Stimulated activated naive CD4-positive, alpha-beta T cell treated with Interleukin-2 at 50 U/mL for 16 hours (primary cell): Measurements from ENCODE around the gene SLC22A31.

ENCODE experiments used
- DNase-seq: peaks from one replicate; lab custom pipeline; 2025; lab: John Stamatoyannopoulos, UW

SLC22A31 gene

DNA sequence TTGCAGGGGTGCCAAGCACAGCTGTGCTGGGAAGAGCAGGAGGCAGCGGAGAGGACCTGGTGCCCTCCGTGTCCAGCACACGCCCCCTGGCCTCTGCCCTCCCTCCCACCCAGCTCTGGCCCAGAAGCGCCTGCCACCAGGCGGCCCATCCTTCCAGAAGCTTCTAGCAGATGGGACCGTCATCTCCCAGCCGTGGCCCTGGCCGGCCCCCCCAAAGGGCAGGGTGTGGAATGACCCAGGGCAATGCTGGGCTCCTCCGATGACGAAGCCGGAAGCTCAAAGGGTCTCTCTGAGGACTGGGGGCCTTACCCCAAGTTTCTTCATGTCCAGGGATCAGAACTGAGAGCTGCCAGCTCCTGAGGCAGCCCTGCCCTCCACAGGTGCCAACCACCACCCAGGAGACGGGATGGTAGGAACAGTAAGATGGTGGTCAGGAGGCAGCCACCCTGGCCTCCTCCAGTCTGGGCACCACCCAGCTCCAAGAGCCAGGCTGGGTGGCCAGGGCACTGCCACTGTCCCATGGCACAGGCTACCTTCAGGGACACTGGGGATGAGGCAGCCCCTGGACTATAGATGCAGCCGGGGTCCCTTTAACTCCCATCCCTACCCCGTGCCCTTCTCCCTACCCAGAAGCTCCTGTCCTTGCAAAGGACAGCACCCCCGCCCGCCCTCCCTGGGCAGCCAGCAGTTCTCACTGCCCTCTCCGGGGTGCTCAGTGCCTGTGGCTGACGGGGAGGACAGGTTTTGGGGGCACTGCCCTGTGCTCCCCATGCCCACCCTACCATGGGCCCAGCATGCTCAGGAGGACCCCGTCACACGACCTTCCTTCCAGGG is 35.3 kb downstream of the SLC22A31 start:
- no peak for DNase-seq

- DNase-seq: no peak
These were observed 35.9 kb downstream of the SLC22A31 start for GRCh38 chr16:89164436-89164835.

DNA sequence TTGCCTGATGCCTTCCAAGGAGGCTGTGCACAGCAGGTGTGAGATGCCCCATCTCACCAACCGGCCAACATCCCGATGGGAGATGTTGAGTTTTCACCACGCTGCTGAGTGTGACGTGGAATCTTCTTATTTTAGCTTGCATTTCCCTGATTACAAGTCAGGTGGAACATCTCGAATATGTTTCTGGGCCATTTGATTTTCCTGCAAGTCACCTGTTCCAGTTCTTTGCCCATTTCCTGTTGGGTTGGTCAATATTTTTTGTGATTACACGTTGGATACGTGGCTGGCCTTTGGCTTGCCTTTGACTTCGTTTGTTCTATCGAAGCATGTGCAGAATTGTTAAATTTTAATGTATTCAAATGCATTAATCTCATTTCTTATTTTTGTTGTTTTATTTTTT is 37.0 kb downstream of the SLC22A31 start:
- DNase-seq: no peak

DNA sequence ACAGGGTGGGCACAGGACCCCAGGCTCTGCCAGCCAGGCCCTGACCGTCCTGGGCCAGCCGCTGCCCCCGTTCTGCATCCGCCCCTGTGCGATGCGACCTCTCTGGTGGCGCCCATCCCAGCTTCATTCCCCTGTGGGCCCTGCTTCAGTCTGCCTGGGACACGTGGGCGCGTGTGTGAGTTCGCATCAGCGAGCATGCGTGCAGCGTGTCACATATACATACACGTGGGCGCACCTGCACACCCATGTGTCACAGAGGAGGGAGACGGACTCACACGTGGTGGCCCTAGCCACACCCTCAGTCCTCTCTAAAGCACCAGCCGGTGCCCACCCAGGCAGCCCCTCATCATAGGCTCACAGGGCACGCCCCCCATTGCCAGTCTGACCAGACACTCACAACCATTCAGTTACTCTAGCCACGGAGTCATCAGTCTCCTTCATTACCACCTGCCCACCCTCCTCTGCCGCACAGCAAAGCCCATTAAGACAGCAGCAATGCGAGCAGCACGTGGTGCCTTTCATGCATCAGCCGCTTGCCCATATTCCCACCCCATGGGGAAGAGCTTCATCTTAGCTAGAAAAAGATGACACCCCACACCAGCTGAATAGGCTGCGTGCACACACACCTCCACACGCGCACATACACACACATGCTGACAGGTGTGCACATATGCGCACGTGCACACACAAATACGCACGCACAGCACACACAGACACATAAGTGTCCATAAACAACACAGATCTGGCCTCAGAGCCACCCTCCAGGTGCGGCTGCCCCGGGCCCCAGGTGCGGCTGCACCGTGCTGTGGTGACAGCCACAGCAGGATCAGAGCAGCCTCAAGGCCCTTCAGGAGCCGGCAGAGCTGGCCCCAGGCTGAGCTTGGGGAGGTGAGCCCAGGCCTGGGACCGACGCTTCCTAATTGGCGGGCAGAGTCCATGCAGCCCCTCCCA is 38.3 kb downstream of the SLC22A31 start:
- no peak for DNase-seq

DNA sequence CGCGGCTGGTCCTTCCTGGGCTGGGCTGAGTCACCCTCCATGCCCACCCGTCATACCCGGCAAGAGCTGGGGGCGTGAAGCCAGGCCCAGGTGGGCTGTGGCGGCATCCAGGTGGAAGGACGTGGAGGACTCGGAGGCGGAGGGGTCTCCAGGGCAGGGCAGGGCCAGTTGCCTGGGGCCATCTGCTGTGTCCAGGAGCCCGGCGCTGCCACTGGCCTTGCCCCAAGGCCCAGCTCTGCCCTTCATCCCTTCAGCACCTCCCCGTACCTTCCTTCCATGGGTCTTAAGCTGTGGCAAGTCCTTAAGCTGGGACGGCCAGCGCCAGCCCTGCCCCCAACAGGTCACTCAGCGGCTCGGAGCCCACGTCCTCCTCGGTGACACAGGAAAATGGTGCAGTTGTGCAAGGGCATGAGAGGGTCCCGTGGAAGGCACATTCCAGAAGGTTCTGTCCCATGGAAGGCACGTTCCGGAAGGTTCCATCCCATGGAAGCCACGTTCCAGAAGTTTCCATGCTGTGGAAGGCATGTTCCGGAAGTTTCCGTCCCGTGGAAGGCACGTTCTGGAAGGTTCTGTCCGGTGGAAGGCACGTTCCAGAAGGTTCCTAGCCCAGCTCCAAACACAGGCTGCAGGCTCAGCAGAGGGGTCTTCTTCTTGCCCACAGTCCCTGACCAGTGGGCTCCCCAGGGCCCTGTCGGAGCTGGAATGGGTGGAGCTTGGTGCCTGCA is 39.2 kb downstream of the SLC22A31 start:
- no peak for DNase-seq

DNA sequence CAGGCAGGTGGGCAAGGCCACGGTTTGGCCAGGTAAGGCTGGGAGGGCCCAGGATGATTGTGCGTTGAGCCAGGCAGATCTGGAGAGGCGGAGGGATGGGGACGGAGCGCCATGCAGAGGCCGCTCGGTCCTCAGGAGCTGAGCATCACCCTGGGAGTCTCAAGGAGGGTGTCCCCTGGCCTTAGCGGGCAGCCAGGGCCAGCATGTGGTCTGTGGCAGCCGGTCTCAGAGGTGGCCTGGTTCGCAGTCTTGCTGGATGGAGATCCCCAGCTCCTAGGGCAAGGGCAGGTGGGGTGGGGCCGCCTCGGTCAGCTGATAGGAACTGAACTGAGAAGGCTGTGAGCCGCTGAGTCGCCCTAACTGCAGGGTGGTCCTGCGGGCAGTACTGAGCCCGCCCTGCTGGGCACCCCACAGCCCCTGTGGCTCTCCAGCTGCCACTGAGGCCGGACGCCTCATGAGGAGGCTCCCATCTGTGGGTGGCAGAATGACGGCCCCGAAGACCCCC is 40.4 kb downstream of the SLC22A31 start:
- no peak for DNase-seq

DNA sequence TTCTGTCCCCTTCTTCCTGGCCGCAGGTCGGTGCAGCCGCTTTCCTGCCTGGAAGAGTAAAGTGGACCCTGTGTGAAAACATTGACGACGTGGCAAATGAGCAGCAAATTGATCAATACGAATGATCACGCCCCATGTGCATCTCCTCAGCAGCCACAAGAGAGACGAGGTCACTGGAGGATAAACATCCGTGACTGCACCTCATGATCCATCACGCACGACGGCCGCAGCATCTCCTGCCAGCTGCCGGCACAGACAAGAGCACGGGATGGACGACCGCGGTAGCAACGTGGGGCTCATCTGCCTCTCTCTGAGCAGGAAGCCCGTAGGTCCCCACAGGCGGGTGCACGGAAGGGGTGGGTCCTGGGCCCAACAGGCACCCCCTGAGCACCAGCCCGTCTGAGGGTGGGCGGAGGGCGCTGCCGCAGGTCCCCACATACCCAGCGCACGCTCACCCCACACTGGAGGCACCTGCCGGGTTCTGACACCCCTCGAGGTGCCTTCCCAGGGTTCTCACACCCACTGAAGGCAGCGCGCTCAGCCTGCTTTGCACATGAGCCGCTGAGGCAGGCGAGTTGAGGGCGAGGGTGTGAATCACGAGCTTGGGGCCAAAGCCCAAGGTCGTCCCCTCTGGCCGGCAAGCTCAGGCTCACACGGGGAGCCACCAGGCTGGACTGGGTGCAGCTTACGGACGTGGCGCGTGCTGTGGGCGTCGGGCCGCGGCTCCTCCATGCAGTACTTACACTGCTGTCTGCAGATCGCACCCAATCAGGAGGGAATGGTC is 41.1 kb downstream of the SLC22A31 start:
- no peak for DNase-seq

GRCh38 chr16:89157778-89158177 is 42.6 kb downstream of the SLC22A31 start:
- no peak for DNase-seq

DNA sequence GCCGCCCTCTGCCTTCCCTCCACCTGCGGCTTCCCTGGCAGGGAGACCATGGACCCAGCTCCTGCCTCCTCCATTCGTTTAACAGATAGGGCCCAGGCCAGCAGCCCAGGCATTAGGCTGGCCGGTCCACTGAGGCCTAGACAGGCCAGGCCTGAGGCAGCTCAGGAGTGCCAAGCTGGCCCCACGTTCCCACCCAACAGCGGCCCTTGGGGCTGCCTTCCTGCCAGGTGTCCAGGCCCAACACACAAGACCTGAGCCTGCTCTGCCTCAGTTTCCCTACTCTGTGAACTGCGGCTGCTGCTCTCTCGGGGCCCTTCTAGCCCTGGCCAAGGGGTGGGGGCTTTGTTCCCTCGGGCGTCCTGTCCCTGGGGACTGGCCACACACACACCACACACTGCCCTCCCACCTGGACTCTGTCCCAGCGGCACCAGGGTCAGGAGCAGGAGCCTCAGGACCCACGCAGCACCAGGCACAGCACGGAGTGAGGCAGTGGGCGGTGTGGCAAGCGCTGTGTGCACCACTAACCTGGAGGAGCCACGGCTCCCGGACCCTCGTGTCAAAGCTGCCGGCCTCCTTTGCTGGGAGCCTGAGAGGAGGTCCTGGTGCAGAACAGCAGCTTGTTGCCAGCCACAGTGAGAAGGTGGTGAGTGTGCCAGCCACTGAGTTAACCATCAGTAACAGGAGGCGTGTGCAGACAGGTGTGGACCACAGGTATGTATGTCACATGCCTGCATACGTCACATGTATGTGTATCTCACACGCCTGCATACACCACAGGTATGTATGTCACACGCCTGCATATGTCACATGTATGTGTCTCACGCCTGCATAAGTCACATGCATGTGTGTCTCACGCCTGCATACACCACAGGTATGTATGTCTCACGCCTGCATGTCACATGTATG is 43.3 kb downstream of the SLC22A31 start:
- no peak for DNase-seq

- no peak for DNase-seq
These were observed 44.2 kb downstream of the SLC22A31 start for GRCh38 chr16:89155851-89156739.

DNA sequence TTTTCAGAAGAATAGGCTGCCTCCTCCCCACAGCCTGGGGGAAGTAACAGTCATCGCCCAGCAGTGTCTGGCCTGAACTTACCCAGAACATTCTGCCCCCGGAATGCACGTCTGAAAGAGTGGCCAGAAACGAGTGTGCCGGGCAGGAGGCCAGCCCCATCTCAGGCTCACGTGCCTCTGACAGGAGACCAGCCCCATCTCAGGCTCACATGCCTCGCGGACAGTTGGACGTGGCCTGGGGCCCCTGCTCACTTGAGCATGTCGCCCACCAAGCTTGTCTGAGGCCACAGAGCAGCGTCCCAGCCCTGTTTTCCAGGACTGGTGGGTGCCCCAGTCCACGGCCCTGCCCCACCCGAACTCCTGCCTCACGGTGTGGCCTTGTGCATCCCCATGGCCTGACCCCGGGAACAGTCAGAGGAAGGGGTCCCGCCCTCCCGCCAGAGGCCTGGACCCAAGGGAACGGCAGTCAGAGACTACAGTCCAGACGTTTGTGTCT is 45.1 kb downstream of the SLC22A31 start:
- no peak for DNase-seq

DNA sequence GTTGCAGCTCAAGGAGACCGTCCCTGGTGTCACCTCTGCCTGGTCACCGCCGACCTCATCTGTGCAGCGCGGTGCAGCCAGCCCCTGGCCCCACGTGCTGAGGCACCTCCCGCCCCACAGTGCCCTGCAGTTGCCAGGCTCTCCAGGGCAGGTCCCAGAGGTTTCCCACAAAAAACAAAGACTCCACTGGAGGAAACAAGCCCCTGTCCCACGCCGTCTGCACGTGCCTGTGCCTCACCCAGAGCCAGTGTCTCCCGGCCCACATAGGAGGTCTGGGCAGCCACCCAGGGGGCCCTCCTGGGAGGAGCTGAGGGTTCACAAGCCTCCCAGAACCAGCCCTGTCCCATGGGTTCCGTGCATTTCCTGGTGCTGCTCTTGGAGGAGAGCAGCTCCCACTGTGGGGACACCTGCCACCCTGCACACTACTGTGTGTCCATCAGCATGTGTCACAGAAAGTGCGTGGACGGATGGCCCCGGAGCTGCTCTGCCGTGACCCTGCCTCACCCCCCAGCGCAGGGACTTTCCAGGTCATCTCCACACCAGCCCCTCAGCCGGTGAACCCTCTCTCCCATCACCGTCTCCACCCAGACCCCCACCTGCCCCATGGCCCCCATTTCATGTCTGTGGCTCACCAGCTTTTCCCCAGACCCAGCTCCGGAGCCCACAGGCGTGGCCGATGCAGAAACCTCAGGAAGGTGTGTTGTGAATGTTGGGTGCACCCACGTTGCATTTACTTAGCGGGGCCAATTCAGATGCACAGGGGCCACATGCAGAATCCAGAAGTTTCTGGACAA is 45.8 kb downstream of the SLC22A31 start:
- no peak for DNase-seq

GRCh38 chr16:89153848-89154271 is 46.5 kb downstream of the SLC22A31 start:
- no peak for DNase-seq

DNA sequence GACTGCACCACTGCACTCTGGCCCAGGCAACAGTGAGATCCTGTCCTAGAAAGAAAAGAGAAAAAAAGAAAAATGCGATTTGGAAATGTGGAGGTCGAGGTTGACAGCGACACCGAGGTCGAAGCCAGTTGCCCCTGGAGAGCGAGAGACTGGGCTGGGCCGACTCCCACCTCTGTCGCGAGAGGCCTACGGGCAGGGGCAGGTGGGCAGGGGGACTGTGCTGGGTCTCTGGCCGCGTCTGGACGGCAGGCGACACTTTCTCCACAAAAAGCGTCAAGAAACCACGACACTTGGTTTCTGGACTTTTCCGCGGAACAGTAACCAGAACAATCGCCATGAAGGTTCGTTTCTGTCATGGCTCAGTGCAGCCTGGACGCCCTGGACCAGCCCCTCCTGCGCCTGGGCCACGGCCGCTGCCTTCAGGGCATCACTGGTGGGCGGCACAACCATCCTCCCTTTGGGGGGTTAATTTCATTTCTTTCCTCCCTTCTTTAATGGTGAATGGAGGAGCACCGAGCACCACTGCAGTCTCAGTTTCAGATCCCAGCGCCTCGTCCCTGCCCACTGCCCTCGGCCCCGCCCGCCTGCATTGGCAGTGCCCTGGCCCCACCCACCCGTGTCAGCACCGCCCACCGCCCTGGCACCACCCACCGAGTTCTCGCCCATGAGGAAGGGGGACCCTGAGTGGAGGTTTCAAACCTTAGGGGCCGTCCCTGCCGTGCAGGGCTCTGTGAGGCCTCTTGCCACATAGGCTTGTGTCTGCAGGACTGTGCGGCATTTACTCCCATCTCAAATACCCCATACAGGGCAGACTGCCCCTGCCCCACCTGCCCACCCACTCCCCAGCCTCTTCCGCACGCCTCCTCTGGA is 47.3 kb downstream of the SLC22A31 start:
- no peak for DNase-seq

- no peak for DNase-seq
These were observed 49.4 kb downstream of the SLC22A31 start for GRCh38 chr16:89150981-89151380.

DNA sequence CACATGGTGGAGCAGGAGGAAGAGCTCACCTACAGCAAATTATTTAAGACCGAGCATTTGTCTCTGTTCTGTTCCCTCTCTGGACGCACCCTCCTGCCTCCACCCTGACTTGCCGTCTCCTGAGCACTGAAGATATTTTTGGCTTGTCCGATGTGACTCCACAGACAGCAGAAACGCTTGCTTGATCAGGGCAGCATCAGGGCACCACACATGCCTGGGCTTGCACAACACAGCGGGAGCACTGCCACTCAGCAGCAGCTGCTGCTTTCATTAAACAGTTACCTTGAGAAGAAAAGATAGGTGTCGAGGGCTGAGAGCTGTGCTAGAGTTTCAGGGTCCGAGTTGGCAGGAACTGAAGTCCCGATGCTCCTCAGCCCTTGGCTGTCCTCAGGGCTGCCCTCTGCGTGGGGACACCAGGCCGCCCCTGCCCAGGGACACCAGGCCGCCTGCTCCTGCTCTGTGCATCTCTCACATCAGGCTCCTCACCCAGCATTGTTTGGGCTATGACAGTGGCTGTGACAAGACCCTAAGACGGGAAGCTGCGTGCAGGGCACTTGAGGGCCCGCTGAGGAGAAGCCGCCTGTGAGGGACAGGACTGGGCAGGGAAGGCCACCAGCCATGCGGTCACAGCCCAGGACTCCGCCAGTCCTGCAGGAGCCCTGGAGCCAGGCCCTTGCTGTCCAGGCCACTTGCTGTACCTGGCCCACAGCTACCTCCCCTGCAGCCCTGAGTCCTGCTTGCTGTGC is 50.1 kb downstream of the SLC22A31 start:
- DNase-seq: no peak
